ENCODE measurements around the gene FGFR2.

DNA sequence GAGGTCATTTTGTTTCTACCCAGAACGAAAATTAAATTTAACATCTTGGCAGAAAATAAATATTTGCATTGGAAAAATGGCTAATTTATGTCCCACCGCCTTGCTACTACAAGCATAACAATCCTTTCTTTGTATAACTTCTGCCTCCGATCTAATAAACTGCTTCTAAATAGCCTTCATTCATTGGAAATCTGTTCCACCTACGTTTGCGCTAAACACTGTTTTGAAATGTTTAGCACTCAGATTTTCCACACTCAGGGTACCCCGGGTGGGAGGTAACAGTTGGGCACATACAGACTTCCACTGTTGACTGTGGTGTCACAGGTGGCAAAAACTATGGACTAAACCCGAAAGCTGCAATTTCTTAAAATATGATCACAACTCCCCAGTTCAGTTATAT lies 96.4 kb downstream of the FGFR2 start:
- no peak for TF ChIP-seq GATA2 (IDR thresholded peaks at IDR 0.05; ENCODE audit: low read depth, low read length)
- no peak for TF ChIP-seq GATA3 (IDR thresholded peaks at IDR 0.05; ENCODE audit: low read depth, low read length)
